HCT116 (cell line): ENCODE measurements around the gene ATP6V0D1. TPM values are rescaled to one million over a fixed set of nuclear protein-coding genes. Genes with fewer than 3 reads are reported as not detected.

ENCODE experiments used
- ATAC-seq: fragments of 200-7000 bp; cut with Tn5 transposase; 2 replicates; pipeline ENCODE4 v1.9.1; 2020; ENCODE audit warnings: mild to moderate bottlenecking, moderate library complexity
- BruUV-seq: library from RNA; stranded (reverse); fragments of 400-500 nt; replicated peaks from 2 replicates; lab custom pipeline; 2021; lab: Mats Ljungman, UMichigan
- CTCF ChIA-PET: fragments of 300-600 bp; sonication (Branson Sonifier 250); formaldehyde crosslinking; loops from one replicate; lab custom pipeline; 2021; ENCODE audit warnings: antibody characterized with exemption; lab: Charles Lee
- POLR2A ChIA-PET: fragments of 300-600, 350-600 bp; sonication (Branson Sonifier 250); formaldehyde crosslinking; loops from one replicate; lab custom pipeline; 2021; ENCODE audit warnings: antibody characterized with exemption; lab: Charles Lee
- RAD21 ChIA-PET, 2 experiments: fragments of 300-600 bp; sonication (Branson Sonifier 250); formaldehyde crosslinking; loops; one replicate each; lab custom pipeline; 2023; ENCODE audit warnings: low total read pairs in 2 of 2; ENCODE audit not compliant: uncharacterized antibody in 2 of 2, unreplicated experiment in 2 of 2, low non-redundant PET in 1 of 2; lab: Charles Lee
- DNase-seq: peaks from one replicate; pipeline ENCODE4 v3.0.0-alpha.2; 2010; ENCODE audit warnings: low read depth, low spot score
- H2AFZ ChIP-seq: fragments of 200-600 bp; shearing (Covaris generic), sonication (generic); 2 replicates; pipeline ENCODE4 v1.6.1; 2017; ENCODE audit warnings: low read depth, mixed run types, mixed read lengths, antibody characterized with exemption, low read length; ENCODE audit not compliant: poor library complexity, severe bottlenecking
- H3K27ac ChIP-seq: 2 replicates; pipeline ENCODE4 v1.5.1; 2012; ENCODE audit warnings: low read depth, low read length
- H3K27me3 ChIP-seq: fragments of 200-600 bp; sonication (generic); 2 replicates; pipeline ENCODE4 v1.6.1; 2016; ENCODE audit warnings: mixed run types, low read length, mixed read lengths; ENCODE audit not compliant: insufficient read depth
- H3K36me3 ChIP-seq, 2 experiments: fragments of 200-500 bp in 1 of 2; fragments of 200-600 bp in 1 of 2; sonication (Bioruptor generic) in 1 of 2; sonication (generic) in 1 of 2; 2 replicates each; pipeline versions ENCODE4 v1.5.1 to v1.6.1; 2014 to 2016; ENCODE audit warnings: low read length in 2 of 2, inconsistent platforms in 1 of 2, mixed read lengths in 1 of 2, mixed run types in 1 of 2; ENCODE audit not compliant: insufficient read depth in 2 of 2, control insufficient read depth in 1 of 2
- H3K4me1 ChIP-seq, 2 experiments: fragments of 200-600 bp in 1 of 2; sonication (generic) in 1 of 2; 2 replicates each; pipeline versions ENCODE4 v1.5.1 to v1.6.1; 2012 to 2017; ENCODE audit warnings: low read length in 2 of 2, inconsistent platforms in 1 of 2, mild to moderate bottlenecking in 1 of 2, mixed read lengths in 1 of 2, mixed run types in 1 of 2, moderate library complexity in 1 of 2; ENCODE audit not compliant: insufficient read depth in 2 of 2, control insufficient read depth in 1 of 2
- H3K4me2 ChIP-seq: fragments of 200-600 bp; sonication (generic); 2 replicates; pipeline ENCODE4 v1.6.1; 2017; ENCODE audit warnings: mixed run types, low read length, mixed read lengths
- H3K4me3 ChIP-seq, 2 experiments: fragments of 200-600 bp in 1 of 2; sonication (generic) in 1 of 2; replicated peaks in 1 of 2; 2 replicates each; pipeline ENCODE4 v1.5.1; 2011 to 2016; ENCODE audit warnings: low read length in 2 of 2, control low read depth in 1 of 2, low read depth in 1 of 2, mild to moderate bottlenecking in 1 of 2, mixed read lengths in 1 of 2, mixed run types in 1 of 2
- H3K79me2 ChIP-seq: fragments of 200-600 bp; sonication (generic); 2 replicates; pipeline ENCODE4 v1.6.1; 2017; ENCODE audit warnings: mild to moderate bottlenecking, mixed run types, low read length, moderate library complexity, mixed read lengths; ENCODE audit not compliant: insufficient read depth
- H3K9ac ChIP-seq: fragments of 200-600 bp; sonication (generic); 2 replicates; pipeline ENCODE4 v1.6.1; 2016; ENCODE audit warnings: low read length, mixed read lengths
- H3K9me2 ChIP-seq: fragments of 200-600 bp; sonication (generic), shearing (Covaris generic); 2 replicates; pipeline ENCODE4 v1.6.1; 2017; ENCODE audit warnings: mixed run types, mild to moderate bottlenecking, moderate library complexity; ENCODE audit not compliant: insufficient read depth
- H3K9me3 ChIP-seq, 2 experiments: fragments of 200-500 bp in 1 of 2; fragments of 200-600 bp in 1 of 2; sonication (Bioruptor generic) in 1 of 2; sonication (generic) in 1 of 2; 2 replicates each; pipeline ENCODE4 v1.6.1; 2014 to 2017; ENCODE audit warnings: low read length in 2 of 2, mixed read lengths in 2 of 2, inconsistent platforms in 1 of 2, low read depth in 1 of 2, mild to moderate bottlenecking in 1 of 2, mixed run types in 1 of 2, moderate library complexity in 1 of 2; ENCODE audit not compliant: control insufficient read depth in 1 of 2, insufficient read depth in 1 of 2
- H4K20me1 ChIP-seq: fragments of 200-600 bp; sonication (generic), shearing (Covaris generic); 2 replicates; pipeline ENCODE4 v1.6.1; 2017; ENCODE audit warnings: mixed run types, mild to moderate bottlenecking, moderate library complexity; ENCODE audit not compliant: insufficient read depth
- CBX3 ChIP-seq: IDR thresholded peaks from 2 replicates; pipeline ENCODE4 v1.6.1; 2012; ENCODE audit warnings: low read depth
- EZH2 ChIP-seq: fragments of 200-600 bp; sonication (generic); IDR thresholded peaks from 2 replicates; pipeline ENCODE4 v1.6.1; 2017; ENCODE audit warnings: antibody characterized with exemption, mixed run types
- FOSL1 ChIP-seq: IDR thresholded peaks from 2 replicates; pipeline ENCODE4 v1.6.1; 2012; ENCODE audit warnings: low read depth
- SP1 ChIP-seq: IDR thresholded peaks from 2 replicates; pipeline ENCODE4 v1.6.1; 2012; ENCODE audit warnings: low read depth
- TCF7L2 ChIP-seq: IDR thresholded peaks from 2 replicates; pipeline ENCODE4 v1.7.0; 2011; ENCODE audit warnings: borderline replicate concordance, inconsistent platforms; ENCODE audit not compliant: insufficient read depth, insufficient read length; ENCODE audit errors: extremely low read depth
- YY1 ChIP-seq: IDR thresholded peaks from 2 replicates; pipeline ENCODE4 v1.6.1; 2011; ENCODE audit warnings: low read length, low read depth, moderate library complexity, mild to moderate bottlenecking; ENCODE audit not compliant: insufficient replicate concordance; ENCODE audit errors: extremely low read depth
- ZBTB33 ChIP-seq: IDR thresholded peaks from 2 replicates; pipeline ENCODE4 v1.6.1; 2011; ENCODE audit warnings: mild to moderate bottlenecking, low read length, moderate library complexity; ENCODE audit not compliant: insufficient replicate concordance; ENCODE audit errors: extremely low read depth
- ZFX ChIP-seq: fragments of 450-650 bp; IDR thresholded peaks from 2 replicates; pipeline ENCODE4 v1.6.1; 2017
- ZNF274 ChIP-seq: fragments of 200-500 bp; sonication (Bioruptor generic); IDR thresholded peaks from 2 replicates; pipeline ENCODE4 v1.6.1; 2014; ENCODE audit warnings: mild to moderate bottlenecking, low read depth, low read length, inconsistent platforms
- intact Hi-C: fragments of 100-400 bp; cut with micrococcal nuclease; formaldehyde crosslinking; loops from 2 replicates; pipeline ENCODE4 v1.10.0; 2022
- total RNA-seq: library from RNA; stranded (reverse); gene quantifications from one replicate; pipeline ENCODE4 v1.2.1, GENCODE V29; 2021; ENCODE audit not compliant: unreplicated experiment

The ATP6V0D1 gene
- total RNA-seq, 1 experiment from 2014 or later: 36.6 TPM

- no peaks in the 10 kb centered on the region for H3K27me3 ChIP-seq
- BruUV-seq: no TSS peak
- H3K36me3 ChIP-seq: no peaks in the 10 kb centered on the region
- no peak overlapping the region for H3K27ac ChIP-seq
- H3K79me2 ChIP-seq: no peaks in the 10 kb centered on the region
- H3K9me3 ChIP-seq: no peaks in the 10 kb centered on the region
- ChIA-PET CTCF (interaction anchor here (1.4 to 3.7 kb wide), 3 partner anchors 20 to 53 kb away, joined by 3 to 41 read pairs (median 16); no protein-coding TSS in a partner anchor), RAD21 (no interaction called here), POLR2A (no interaction called here)
- no peaks in the 10 kb centered on the region for H3K9me2 ChIP-seq
- no peak overlapping the region for H2AFZ ChIP-seq
- H4K20me1 ChIP-seq: no peaks in the 10 kb centered on the region
- no peak overlapping the region for H3K4me2 ChIP-seq
- peaks cover 3 to 36% of the 10 kb centered on the region in 2 experiments; a peak in 3 of 4 replicates for H3K4me1 ChIP-seq
- DNase-seq: no peak
- no peak for ATAC-seq
- H3K4me3 ChIP-seq: no peak overlapping the region
- intact Hi-C loops: no loop called here
- TF ChIP-seq ZFX (no peak), SP1 (no peak), TCF7L2 (no peak), FOSL1 (no peak)
- H3K9ac ChIP-seq: no peak overlapping the region
These were observed 54.0 kb downstream of the ATP6V0D1 start for GRCh38 chr16:67426950-67427349.

GRCh38 chr16:67426022-67426421 lies 54.9 kb downstream of the ATP6V0D1 start:
- Histone ChIP-seq H4K20me1 (no peaks in the 10 kb centered on the region), H3K27me3 (no peaks in the 10 kb centered on the region), H3K79me2 (no peaks in the 10 kb centered on the region), H3K4me1 (peaks cover 0 to 29% of the 10 kb centered on the region in 2 experiments; a peak in 2 of 4 replicates), H3K36me3 (no peaks in the 10 kb centered on the region), H3K4me3 (no peak overlapping the region), H3K4me2 (no peak overlapping the region), H2AFZ (no peak overlapping the region), H3K9ac (no peak overlapping the region), H3K9me3 (no peaks in the 10 kb centered on the region), H3K9me2 (no peaks in the 10 kb centered on the region)
- ATAC-seq (no peak), DNase-seq (no peak)
- intact Hi-C loops: no loop called here
- CTCF ChIA-PET: interaction anchor here (3.7 kb wide), 1 partner anchor 21 kb away, joined by 41 read pairs; no protein-coding TSS in a partner anchor
- RAD21 ChIA-PET: no interaction called here
- POLR2A ChIA-PET: no interaction called here
- BruUV-seq: no TSS peak
- no peak for TF ChIP-seq ZNF274
- no peak for TF ChIP-seq EZH2
- TF ChIP-seq YY1: no peak
- no peak for TF ChIP-seq ZBTB33
- TF ChIP-seq CBX3: no peak
- TF ChIP-seq, all 23 proteins: peak for 0
- H3K27ac ChIP-seq: no peak overlapping the region
